MM.1S (cell line): Measurements from ENCODE around the gene GINS2.

Source experiments
- DNase-seq: peaks from one replicate; pipeline ENCODE4 v3.0.0-alpha.2; 2015
- H2AFZ ChIP-seq: fragments of 300-600 bp; sonication (generic); 2 replicates; pipeline ENCODE4 v1.6.0; 2016; ENCODE audit warnings: antibody characterized with exemption, low read length
- H3F3A ChIP-seq: fragments of 300-600 bp; sonication (generic); 2 replicates; pipeline ENCODE4 v1.6.1; 2016; ENCODE audit warnings: mild to moderate bottlenecking, antibody characterized with exemption, low read length, moderate library complexity, mixed read lengths; ENCODE audit not compliant: insufficient read depth
- H3K27ac ChIP-seq: fragments of 300-600 bp; sonication (generic); 2 replicates; pipeline ENCODE4 v1.5.1; 2016; ENCODE audit warnings: mild to moderate bottlenecking, low read length
- H3K27me3 ChIP-seq: fragments of 300-600 bp; sonication (generic); replicated peaks from 2 replicates; pipeline ENCODE4 v1.6.0; 2016; ENCODE audit warnings: low read length; ENCODE audit not compliant: insufficient read depth
- H3K36me3 ChIP-seq: fragments of 300-600 bp; sonication (generic); replicated peaks from 2 replicates; pipeline ENCODE4 v1.6.1; 2016; ENCODE audit warnings: mild to moderate bottlenecking, low read length, mixed read lengths; ENCODE audit not compliant: insufficient read depth
- H3K4me1 ChIP-seq: fragments of 300-600 bp; sonication (generic); 2 replicates; pipeline ENCODE4 v1.6.1; 2016; ENCODE audit warnings: low read length, mixed read lengths
- H3K4me2 ChIP-seq: fragments of 300-600 bp; sonication (generic); 2 replicates; pipeline ENCODE4 v1.6.0; 2016; ENCODE audit warnings: low read depth, low read length
- H3K4me3 ChIP-seq: fragments of 300-600 bp; sonication (generic); 2 replicates; pipeline ENCODE4 v1.5.1; 2016; ENCODE audit warnings: low read length, mixed read lengths
- H3K79me2 ChIP-seq: fragments of 300-600 bp; sonication (generic); 2 replicates; pipeline ENCODE4 v1.6.1; 2016; ENCODE audit warnings: mixed run types, low read length, mixed read lengths
- H3K9ac ChIP-seq: fragments of 300-600 bp; sonication (generic); 2 replicates; pipeline ENCODE4 v1.6.1; 2016; ENCODE audit warnings: low read length, mixed read lengths
- H3K9me2 ChIP-seq: fragments of 300-600 bp; sonication (generic); replicated peaks from 2 replicates; pipeline ENCODE4 v1.6.1; 2016; ENCODE audit warnings: mild to moderate bottlenecking, low read length, mixed read lengths; ENCODE audit not compliant: insufficient read depth
- H3K9me3 ChIP-seq: fragments of 300-600 bp; sonication (generic); replicated peaks from 2 replicates; pipeline ENCODE4 v1.6.1; 2016; ENCODE audit warnings: mild to moderate bottlenecking, low read length, mixed read lengths; ENCODE audit not compliant: insufficient read depth
- H4K20me1 ChIP-seq: fragments of 300-600 bp; sonication (generic); 2 replicates; pipeline ENCODE4 v1.6.1; 2016; ENCODE audit warnings: mild to moderate bottlenecking, low read length, moderate library complexity, mixed read lengths; ENCODE audit not compliant: insufficient read depth
- EZH2 ChIP-seq: fragments of 300-600 bp; sonication (generic); optimal IDR thresholded peaks from 2 replicates; pipeline ENCODE3; 2017; ENCODE audit warnings: low read depth, mild to moderate bottlenecking, antibody characterized with exemption, low read length, mixed read lengths
- EZH2phosphoT487 ChIP-seq: fragments of 300-600 bp; sonication (generic); IDR thresholded peaks from 2 replicates; pipeline ENCODE4 v1.6.1; 2018; ENCODE audit warnings: antibody characterized with exemption, low read length
- TF ChIP-seq, protein P1 (sequence below): fragments of 300-600 bp; sonication (generic); IDR thresholded peaks from 2 replicates; pipeline ENCODE4 v1.5.1; 2016; ENCODE audit warnings: antibody characterized with exemption, low read length, mixed read lengths

GINS2 gene

DNA sequence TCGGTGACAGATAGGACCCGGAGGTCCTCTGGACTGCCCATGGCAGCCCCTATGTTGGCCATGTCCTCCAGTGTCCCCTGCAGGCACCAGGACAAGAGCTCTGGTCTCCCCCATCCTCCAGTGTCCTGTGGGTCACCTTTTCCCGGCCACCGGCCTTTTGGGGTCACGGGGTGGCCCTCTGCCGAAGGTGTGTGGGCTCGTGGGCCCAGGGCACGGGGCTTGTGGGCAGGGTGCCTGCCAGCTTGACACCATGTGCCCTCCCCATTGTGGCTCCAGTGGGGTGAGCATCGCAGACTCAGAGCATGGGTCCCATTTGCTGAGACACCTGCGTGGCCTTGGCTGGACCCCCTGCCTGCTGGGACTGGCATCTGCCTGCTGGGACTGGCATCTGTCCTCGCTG, 57.5 kb downstream of the GINS2 start:
- Histone ChIP-seq H3K79me2 (peaks cover 29% of the 10 kb centered on the region), H4K20me1 (no peaks in the 10 kb centered on the region)

DNA sequence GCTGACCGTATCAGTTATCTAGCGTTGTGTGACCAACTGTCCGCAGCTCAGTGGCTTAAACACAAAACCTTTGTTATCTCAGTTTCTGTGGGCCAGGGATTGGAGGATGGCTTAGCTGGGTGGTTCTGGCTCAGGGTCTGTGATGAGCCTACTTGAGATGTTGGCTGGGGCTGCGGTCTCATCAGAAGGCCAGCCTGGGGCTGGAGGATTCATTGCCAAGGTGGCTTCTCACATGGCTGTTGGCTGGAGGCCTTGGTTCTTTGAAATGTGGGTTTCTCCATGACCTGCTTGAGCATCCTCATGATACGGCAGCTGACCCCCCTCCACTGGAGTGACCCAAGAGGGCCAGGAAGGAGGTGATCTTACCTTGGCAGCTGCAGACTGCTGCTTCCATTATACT, 58.9 kb downstream of the GINS2 start:
- Histone ChIP-seq H3K27me3 (no peaks in the 10 kb centered on the region), H3F3A (no peaks in the 10 kb centered on the region), H3K36me3 (no peaks in the 10 kb centered on the region), H2AFZ (no peak overlapping the region), H3K9me2 (no peaks in the 10 kb centered on the region), H3K9ac (no peak overlapping the region), H3K4me3 (no peak overlapping the region), H3K79me2 (peaks cover 38% of the 10 kb centered on the region), H3K27ac (no peak overlapping the region), H3K4me1 (no peaks in the 10 kb centered on the region), H3K9me3 (no peaks in the 10 kb centered on the region), H4K20me1 (no peaks in the 10 kb centered on the region), H3K4me2 (no peak overlapping the region)
- no peak for DNase-seq
- TF ChIP-seq EZH2phosphoT487 (no peak), EZH2 (no peak)
- TF ChIP-seq, protein P1, sequence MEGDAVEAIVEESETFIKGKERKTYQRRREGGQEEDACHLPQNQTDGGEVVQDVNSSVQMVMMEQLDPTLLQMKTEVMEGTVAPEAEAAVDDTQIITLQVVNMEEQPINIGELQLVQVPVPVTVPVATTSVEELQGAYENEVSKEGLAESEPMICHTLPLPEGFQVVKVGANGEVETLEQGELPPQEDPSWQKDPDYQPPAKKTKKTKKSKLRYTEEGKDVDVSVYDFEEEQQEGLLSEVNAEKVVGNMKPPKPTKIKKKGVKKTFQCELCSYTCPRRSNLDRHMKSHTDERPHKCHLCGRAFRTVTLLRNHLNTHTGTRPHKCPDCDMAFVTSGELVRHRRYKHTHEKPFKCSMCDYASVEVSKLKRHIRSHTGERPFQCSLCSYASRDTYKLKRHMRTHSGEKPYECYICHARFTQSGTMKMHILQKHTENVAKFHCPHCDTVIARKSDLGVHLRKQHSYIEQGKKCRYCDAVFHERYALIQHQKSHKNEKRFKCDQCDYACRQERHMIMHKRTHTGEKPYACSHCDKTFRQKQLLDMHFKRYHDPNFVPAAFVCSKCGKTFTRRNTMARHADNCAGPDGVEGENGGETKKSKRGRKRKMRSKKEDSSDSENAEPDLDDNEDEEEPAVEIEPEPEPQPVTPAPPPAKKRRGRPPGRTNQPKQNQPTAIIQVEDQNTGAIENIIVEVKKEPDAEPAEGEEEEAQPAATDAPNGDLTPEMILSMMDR: no peak

More for the DNA sequence above, 57.5 kb downstream of the GINS2 start:
- H3K27me3 ChIP-seq: no peaks in the 10 kb centered on the region
- no peak overlapping the region for H2AFZ ChIP-seq
- H3K4me3 ChIP-seq: no peak overlapping the region
- no peaks in the 10 kb centered on the region for H3K9me3 ChIP-seq
- no peak overlapping the region for H3K4me2 ChIP-seq
- no peak for TF ChIP-seq EZH2phosphoT487
- TF ChIP-seq, protein P1: no peak
- TF ChIP-seq EZH2: no peak
- no peak overlapping the region for H3K27ac ChIP-seq
- H3K9ac ChIP-seq: no peak overlapping the region
- H3F3A ChIP-seq: no peaks in the 10 kb centered on the region
- no peak for DNase-seq
- no peaks in the 10 kb centered on the region for H3K4me1 ChIP-seq
- no peaks in the 10 kb centered on the region for H3K36me3 ChIP-seq
- no peaks in the 10 kb centered on the region for H3K9me2 ChIP-seq

DNA sequence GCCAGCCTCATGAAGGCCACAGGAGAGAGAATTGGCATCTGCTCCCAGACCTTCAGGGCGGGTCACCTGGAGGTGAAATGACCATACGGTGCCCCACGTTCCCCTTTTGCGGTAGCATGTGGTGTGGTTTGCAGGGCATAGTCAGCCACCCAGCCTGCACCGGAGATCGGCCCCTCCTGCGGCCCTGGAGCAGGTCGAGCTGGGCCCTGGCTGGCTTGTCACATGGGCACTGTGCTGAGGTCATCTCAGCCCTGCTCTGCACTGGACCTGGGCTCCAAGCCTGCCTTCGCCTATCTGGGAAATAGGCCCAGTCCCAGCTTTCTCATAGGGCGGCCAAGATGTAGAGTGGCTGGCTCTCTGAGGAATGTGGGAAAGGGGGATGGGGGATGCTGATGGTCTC, 59.4 kb downstream of the GINS2 start:
- H3K9me3 ChIP-seq: no peaks in the 10 kb centered on the region
- no peaks in the 10 kb centered on the region for H3K4me1 ChIP-seq
- no peak for TF ChIP-seq EZH2phosphoT487
- no peak for TF ChIP-seq EZH2
- TF ChIP-seq, protein P1: no peak
- no peak for DNase-seq
- H3K27ac ChIP-seq: no peak overlapping the region
- no peak overlapping the region for H3K4me2 ChIP-seq
- peaks cover 40% of the 10 kb centered on the region for H3K79me2 ChIP-seq
- no peaks in the 10 kb centered on the region for H3K36me3 ChIP-seq
- H3K9ac ChIP-seq: no peak overlapping the region
- H4K20me1 ChIP-seq: no peaks in the 10 kb centered on the region
- no peak overlapping the region for H3K4me3 ChIP-seq
- no peaks in the 10 kb centered on the region for H3K9me2 ChIP-seq
- no peaks in the 10 kb centered on the region for H3F3A ChIP-seq
- H2AFZ ChIP-seq: no peak overlapping the region
- no peaks in the 10 kb centered on the region for H3K27me3 ChIP-seq
